Astrocyte (in vitro differentiated cells and primary cell): Measurements from ENCODE around the gene NPAS3. TPM values are rescaled to one million over a fixed set of nuclear protein-coding genes. Genes with fewer than 3 reads are reported as not detected.

Experiments
- DNase-seq: peaks from one replicate; pipeline ENCODE4 v3.0.0-alpha.2; 2010; ENCODE audit warnings: low read depth
- FAIRE-seq: peaks from 2 replicates; lab custom pipeline; 2011; peaks lifted over from hg19 to GRCh38; lab: Jason Lieb, UNC
- H2AFZ ChIP-seq: 2 replicates; pipeline ENCODE4 v1.6.0; 2012; ENCODE audit warnings: low read depth, low read length, inconsistent platforms
- H3K27ac ChIP-seq: 2 replicates; pipeline ENCODE4 v1.5.1; 2011; ENCODE audit warnings: low read depth, low read length, inconsistent platforms
- H3K27me3 ChIP-seq: 2 replicates; pipeline ENCODE4 v1.6.0; 2011; ENCODE audit warnings: low read length, inconsistent platforms; ENCODE audit not compliant: insufficient read depth
- H3K36me3 ChIP-seq: 2 replicates; pipeline ENCODE4 v1.5.1; 2011; ENCODE audit warnings: low read length, inconsistent platforms; ENCODE audit not compliant: insufficient read depth
- H3K4me1 ChIP-seq: 2 replicates; pipeline ENCODE4 v1.5.1; 2011; ENCODE audit warnings: low read length, inconsistent platforms; ENCODE audit not compliant: insufficient read depth
- H3K4me2 ChIP-seq: 2 replicates; pipeline ENCODE4 v1.6.0; 2012; ENCODE audit warnings: low read length, inconsistent platforms
- H3K4me3 ChIP-seq: 2 replicates; pipeline ENCODE4 v1.5.1; 2011; ENCODE audit warnings: low read depth, mild to moderate bottlenecking, low read length, inconsistent platforms; ENCODE audit not compliant: insufficient read depth
- H3K79me2 ChIP-seq: 2 replicates; pipeline ENCODE4 v1.6.0; 2012; ENCODE audit warnings: mild to moderate bottlenecking, low read length, inconsistent platforms; ENCODE audit not compliant: insufficient read depth
- H3K9ac ChIP-seq: 2 replicates; pipeline ENCODE4 v1.6.0; 2012; ENCODE audit warnings: mild to moderate bottlenecking, low read length, inconsistent platforms
- H3K9me3 ChIP-seq: 2 replicates; pipeline ENCODE4 v1.5.1; 2012; ENCODE audit warnings: low read depth, mild to moderate bottlenecking, low read length, inconsistent platforms; ENCODE audit not compliant: insufficient read depth
- H4K20me1 ChIP-seq: 2 replicates; pipeline ENCODE4 v1.6.0; 2012; ENCODE audit warnings: low read length, inconsistent platforms; ENCODE audit not compliant: insufficient read depth
- H3K27ac Mint-ChIP-seq: one replicate; pipeline ENCODE4 v1.8.0; 2021; ENCODE audit warnings: mild to moderate bottlenecking, mixed read lengths; ENCODE audit not compliant: unreplicated experiment
- H3K27me3 Mint-ChIP-seq: one replicate; pipeline ENCODE4 v1.8.0; 2021; ENCODE audit warnings: low read depth, mixed read lengths; ENCODE audit not compliant: unreplicated experiment
- H3K36me3 Mint-ChIP-seq: one replicate; pipeline ENCODE4 v1.8.0; 2021; ENCODE audit warnings: low read depth, mixed read lengths; ENCODE audit not compliant: unreplicated experiment
- H3K4me1 Mint-ChIP-seq: one replicate; pipeline ENCODE4 v1.8.0; 2021; ENCODE audit warnings: low read depth, mixed read lengths; ENCODE audit not compliant: unreplicated experiment
- H3K4me3 Mint-ChIP-seq: one replicate; pipeline ENCODE4 v1.8.0; 2021; ENCODE audit warnings: mild to moderate bottlenecking, moderate library complexity, mixed read lengths; ENCODE audit not compliant: unreplicated experiment
- H3K9me3 Mint-ChIP-seq: one replicate; pipeline ENCODE4 v1.8.0; 2021; ENCODE audit warnings: mild to moderate bottlenecking, mixed read lengths; ENCODE audit not compliant: unreplicated experiment
- EZH2 ChIP-seq: IDR thresholded peaks from 2 replicates; pipeline ENCODE4 v1.6.1; 2012; ENCODE audit warnings: mild to moderate bottlenecking, low read length, inconsistent platforms; ENCODE audit not compliant: insufficient read depth
- total RNA-seq: library from RNA; stranded (reverse); gene quantifications from 2 replicates; pipeline ENCODE4 v1.2.1, GENCODE V29; 2021
- TF ChIP-seq, protein P1 (sequence below): IDR thresholded peaks from 2 replicates; pipeline ENCODE4 v1.5.1; 2011; ENCODE audit warnings: low read depth, mild to moderate bottlenecking, inconsistent platforms, low read length, moderate library complexity; ENCODE audit not compliant: insufficient read depth

The NPAS3 gene
- total RNA-seq, 1 donor from 2014 or later, result 2.6 TPM

DNA sequence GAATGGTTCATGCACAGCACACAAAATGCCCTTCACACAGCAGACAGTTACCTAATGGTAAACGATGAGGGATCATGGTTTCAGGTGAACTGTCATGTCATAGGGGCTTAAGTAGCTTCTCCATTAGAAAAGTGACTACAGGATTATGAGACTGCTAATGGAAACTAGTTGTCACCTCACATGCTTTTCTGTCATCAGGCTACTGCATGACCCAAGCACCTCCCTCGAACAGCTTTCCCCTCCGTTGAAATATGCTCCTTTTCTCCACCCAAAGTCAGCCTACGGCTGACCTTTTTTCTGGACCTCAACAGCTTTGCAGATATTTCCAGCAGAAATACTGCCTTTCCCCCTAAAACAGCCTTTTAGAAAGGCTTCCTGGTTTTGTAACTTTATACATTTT is 544.9 kb downstream of the NPAS3 start:
- H3K27ac ChIP-seq, result no peak overlapping the region
- no peaks in the 10 kb centered on the region for H4K20me1 ChIP-seq
- FAIRE-seq (no peak), DNase-seq (no peak)
- no peak overlapping the region for H3K4me3 ChIP-seq
- H2AFZ ChIP-seq, result no peak overlapping the region
- no peaks in the 10 kb centered on the region for H3K9me3 Mint-ChIP-seq
- H3K4me2 ChIP-seq, result no peak overlapping the region
- no peaks in the 10 kb centered on the region for H3K36me3 Mint-ChIP-seq
- no peak for TF ChIP-seq EZH2
- TF ChIP-seq, protein P1, sequence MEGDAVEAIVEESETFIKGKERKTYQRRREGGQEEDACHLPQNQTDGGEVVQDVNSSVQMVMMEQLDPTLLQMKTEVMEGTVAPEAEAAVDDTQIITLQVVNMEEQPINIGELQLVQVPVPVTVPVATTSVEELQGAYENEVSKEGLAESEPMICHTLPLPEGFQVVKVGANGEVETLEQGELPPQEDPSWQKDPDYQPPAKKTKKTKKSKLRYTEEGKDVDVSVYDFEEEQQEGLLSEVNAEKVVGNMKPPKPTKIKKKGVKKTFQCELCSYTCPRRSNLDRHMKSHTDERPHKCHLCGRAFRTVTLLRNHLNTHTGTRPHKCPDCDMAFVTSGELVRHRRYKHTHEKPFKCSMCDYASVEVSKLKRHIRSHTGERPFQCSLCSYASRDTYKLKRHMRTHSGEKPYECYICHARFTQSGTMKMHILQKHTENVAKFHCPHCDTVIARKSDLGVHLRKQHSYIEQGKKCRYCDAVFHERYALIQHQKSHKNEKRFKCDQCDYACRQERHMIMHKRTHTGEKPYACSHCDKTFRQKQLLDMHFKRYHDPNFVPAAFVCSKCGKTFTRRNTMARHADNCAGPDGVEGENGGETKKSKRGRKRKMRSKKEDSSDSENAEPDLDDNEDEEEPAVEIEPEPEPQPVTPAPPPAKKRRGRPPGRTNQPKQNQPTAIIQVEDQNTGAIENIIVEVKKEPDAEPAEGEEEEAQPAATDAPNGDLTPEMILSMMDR, result no peak
- H3K36me3 ChIP-seq, result no peaks in the 10 kb centered on the region
- no peaks in the 10 kb centered on the region for H3K27me3 ChIP-seq
- H3K4me1 Mint-ChIP-seq, result no peaks in the 10 kb centered on the region
- H3K79me2 ChIP-seq, result no peaks in the 10 kb centered on the region
- no peak overlapping the region for H3K4me3 Mint-ChIP-seq
- H3K4me1 ChIP-seq, result no peaks in the 10 kb centered on the region
- no peak overlapping the region for H3K27ac Mint-ChIP-seq
- no peaks in the 10 kb centered on the region for H3K9me3 ChIP-seq
- H3K9ac ChIP-seq, result no peak overlapping the region
- H3K27me3 Mint-ChIP-seq, result peaks cover 3% of the 10 kb centered on the region

DNA sequence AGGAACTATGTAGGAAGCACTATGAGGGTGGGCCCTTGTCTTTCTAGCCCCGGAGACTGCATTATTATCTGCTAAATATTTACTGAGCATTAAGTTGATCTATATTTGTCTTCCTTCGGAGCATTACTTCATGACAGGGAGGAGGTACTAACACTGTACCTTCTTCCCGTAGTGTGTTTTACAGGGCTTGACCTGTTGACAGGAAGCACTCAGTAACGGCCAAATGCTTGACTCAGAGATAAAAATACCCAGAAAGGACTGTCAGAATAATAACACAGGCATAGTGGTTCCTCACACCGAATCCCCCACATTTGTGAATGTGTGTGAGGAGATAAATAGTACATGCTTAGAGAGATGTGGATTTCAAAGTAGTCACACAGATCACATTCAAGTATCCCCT is 545.6 kb downstream of the NPAS3 start:
- no peaks in the 10 kb centered on the region for H3K4me1 Mint-ChIP-seq
- Histone ChIP-seq H3K4me1 (no peaks in the 10 kb centered on the region), H3K4me2 (no peak overlapping the region), H3K36me3 (no peaks in the 10 kb centered on the region), H3K9ac (no peak overlapping the region), H3K79me2 (no peaks in the 10 kb centered on the region), H4K20me1 (no peaks in the 10 kb centered on the region), H3K27me3 (no peaks in the 10 kb centered on the region), H3K4me3 (no peak overlapping the region), H3K27ac (no peak overlapping the region), H3K9me3 (no peaks in the 10 kb centered on the region), H2AFZ (no peak overlapping the region)
- DNase-seq, result peak; percentile 12
- no peak for FAIRE-seq
- no peaks in the 10 kb centered on the region for H3K9me3 Mint-ChIP-seq
- TF ChIP-seq EZH2, result no peak
- TF ChIP-seq, protein P1, result no peak
- H3K36me3 Mint-ChIP-seq, result no peaks in the 10 kb centered on the region
- H3K27ac Mint-ChIP-seq, result no peak overlapping the region
- no peak overlapping the region for H3K4me3 Mint-ChIP-seq
- peaks cover 3% of the 10 kb centered on the region for H3K27me3 Mint-ChIP-seq

- Mint-ChIP-seq H3K27ac (no peak overlapping the region), H3K9me3 (no peaks in the 10 kb centered on the region), H3K4me1 (no peaks in the 10 kb centered on the region), H3K36me3 (no peaks in the 10 kb centered on the region), H3K4me3 (no peak overlapping the region), H3K27me3 (peaks cover 3% of the 10 kb centered on the region)
- no peak overlapping the region for H3K27ac ChIP-seq
- H3K4me1 ChIP-seq, result no peaks in the 10 kb centered on the region
- TF ChIP-seq, protein P1, result no peak
- TF ChIP-seq EZH2, result no peak
- H2AFZ ChIP-seq, result no peak overlapping the region
- no peaks in the 10 kb centered on the region for H3K36me3 ChIP-seq
- DNase-seq (no peak), FAIRE-seq (no peak)
- H3K9ac ChIP-seq, result no peak overlapping the region
- H4K20me1 ChIP-seq, result no peaks in the 10 kb centered on the region
- no peak overlapping the region for H3K4me3 ChIP-seq
- H3K27me3 ChIP-seq, result no peaks in the 10 kb centered on the region
- no peak overlapping the region for H3K4me2 ChIP-seq
- H3K9me3 ChIP-seq, result no peaks in the 10 kb centered on the region
- H3K79me2 ChIP-seq, result no peaks in the 10 kb centered on the region
Observed at GRCh38 chr14:33486332-33486890, 547.7 kb downstream of the NPAS3 start.
